K562 (cell line): ENCODE measurements around the gene BTG2. TPM values are rescaled to one million over a fixed set of nuclear protein-coding genes. Genes with fewer than 3 reads are reported as not detected.

Source experiments
- CREBBP ChIP-seq: IDR thresholded peaks from one replicate; pipeline ENCODE4 v1.6.1; 2012; ENCODE audit warnings: low read depth, mild to moderate bottlenecking, control low read depth, inconsistent platforms, low read length
- DACH1 ChIP-seq: fragments of 450-650 bp; IDR thresholded peaks from 2 replicates; pipeline ENCODE4 v1.6.1; 2018; ENCODE audit not compliant: partially characterized antibody
- ESRRB ChIP-seq: fragments of 250-450 bp; sonication (Bioruptor Pico); IDR thresholded peaks from 2 replicates; pipeline ENCODE4 v1.5.0; 2020; ENCODE audit warnings: mild to moderate bottlenecking, moderate library complexity, borderline replicate concordance
- FOXA3 ChIP-seq, 2 experiments: fragments of 450-650 bp in 1 of 2; sonication (generic) in 1 of 2; formaldehyde crosslinking; IDR thresholded peaks in 1 of 2; conservative IDR thresholded peaks in 1 of 2; 2 replicates each; pipeline versions ENCODE4 v1.4.0 to v1.8.0; 2020 to 2022; ENCODE audit warnings: mild to moderate bottlenecking in 2 of 2, missing genetic modification reagents in 1 of 2
- GATAD2B ChIP-seq: fragments of 450-650 bp; IDR thresholded peaks from 2 replicates; pipeline ENCODE4 v1.6.1; 2017; ENCODE audit warnings: mild to moderate bottlenecking, borderline replicate concordance
- PHB2 ChIP-seq: fragments of 450-650 bp; IDR thresholded peaks from 2 replicates; pipeline ENCODE4 v1.6.1; 2017; ENCODE audit warnings: low read depth
- SMAD2 ChIP-seq: fragments of 150-350 bp; IDR thresholded peaks from 2 replicates; pipeline ENCODE4 v1.6.1; 2014; ENCODE audit warnings: low read depth, mild to moderate bottlenecking, low read length
- SMARCA4 ChIP-seq: fragments of 450-650 bp; IDR thresholded peaks from 2 replicates; pipeline ENCODE4 v1.6.1; 2016
- SNIP1 ChIP-seq: fragments of 450-650 bp; IDR thresholded peaks from 2 replicates; pipeline ENCODE4 v1.7.1; 2017; ENCODE audit warnings: low read depth, mild to moderate bottlenecking
- TAF7 ChIP-seq: fragments of 450-650 bp; IDR thresholded peaks from 2 replicates; pipeline ENCODE4 v1.6.1; 2016; ENCODE audit warnings: missing genetic modification characterization, missing compliant biosample characterization
- TCFL5 ChIP-seq: fragments of 250-450 bp; sonication (Bioruptor Pico); conservative IDR thresholded peaks from 2 replicates; pipeline ENCODE4 v1.6.1; 2021; ENCODE audit warnings: mild to moderate bottlenecking, moderate library complexity, matching md5 sums
- THRB ChIP-seq: fragments of 450-650 bp; formaldehyde crosslinking; conservative IDR thresholded peaks from 2 replicates; pipeline ENCODE4 v1.4.0; 2022; ENCODE audit warnings: mild to moderate bottlenecking, missing genetic modification characterization
- ZFX ChIP-seq: sonication (generic); formaldehyde crosslinking; IDR thresholded peaks from 2 replicates; pipeline ENCODE4 v1.8.0; 2022; ENCODE audit warnings: mild to moderate bottlenecking, missing genetic modification reagents, moderate library complexity
- ZNF143 ChIP-seq: sonication (generic); formaldehyde crosslinking; IDR thresholded peaks from 2 replicates; pipeline ENCODE4 v1.9.0; 2022; ENCODE audit warnings: mild to moderate bottlenecking, missing genetic modification reagents
- ZNF263 ChIP-seq: sonication (generic); formaldehyde crosslinking; IDR thresholded peaks from 2 replicates; pipeline ENCODE4 v1.8.0; 2022; ENCODE audit warnings: mild to moderate bottlenecking, missing genetic modification reagents, borderline replicate concordance
- polyA plus RNA-seq, 8 experiments: library from polyadenylated mRNA; depleted of rRNA in 4 of 8; stranded (reverse) in 5 of 8; unstranded in 3 of 8; fragments of >200 nt; fragmentation: Nextera tagmentation in 2 of 8; fragmentation: Illumina TruSeq in 1 of 8; extraction: Ambion mirVana in 2 of 8; extraction: Trizol in 1 of 8; gene quantifications; 2 replicates each; pipeline versions ENCODE4 v1.2.1 to v1.2.3, GENCODE V29; 2011 to 2014; ENCODE audit warnings: inconsistent platforms in 1 of 8, missing spikeins in 1 of 8
- total RNA-seq, 7 experiments: library from RNA; depleted of rRNA in 6 of 7; stranded (reverse); fragments of >200 nt in 6 of 7; fragmentation: Illumina TruSeq in 2 of 7; extraction: Trizol in 2 of 7; gene quantifications; 2 replicates each; pipeline versions ENCODE4 v1.2.1 to v1.2.3, GENCODE V29; 2011 to 2021; ENCODE audit warnings: low replicate concordance in 1 of 7
- TF ChIP-seq, protein P1 (sequence below): fragments of 200-400 bp; formaldehyde crosslinking; IDR thresholded peaks from 2 replicates; pipeline ENCODE4 v1.6.1; 2017; ENCODE audit warnings: mild to moderate bottlenecking, low read depth, low read length, moderate library complexity

BTG2 gene
- total and polyA plus RNA-seq, 9 of the 15 experiments (the other 6 are each of a cell fraction or from before 2014, with no cell fraction given) = 2.3 to 41.9 (median 8.7) TPM

DNA sequence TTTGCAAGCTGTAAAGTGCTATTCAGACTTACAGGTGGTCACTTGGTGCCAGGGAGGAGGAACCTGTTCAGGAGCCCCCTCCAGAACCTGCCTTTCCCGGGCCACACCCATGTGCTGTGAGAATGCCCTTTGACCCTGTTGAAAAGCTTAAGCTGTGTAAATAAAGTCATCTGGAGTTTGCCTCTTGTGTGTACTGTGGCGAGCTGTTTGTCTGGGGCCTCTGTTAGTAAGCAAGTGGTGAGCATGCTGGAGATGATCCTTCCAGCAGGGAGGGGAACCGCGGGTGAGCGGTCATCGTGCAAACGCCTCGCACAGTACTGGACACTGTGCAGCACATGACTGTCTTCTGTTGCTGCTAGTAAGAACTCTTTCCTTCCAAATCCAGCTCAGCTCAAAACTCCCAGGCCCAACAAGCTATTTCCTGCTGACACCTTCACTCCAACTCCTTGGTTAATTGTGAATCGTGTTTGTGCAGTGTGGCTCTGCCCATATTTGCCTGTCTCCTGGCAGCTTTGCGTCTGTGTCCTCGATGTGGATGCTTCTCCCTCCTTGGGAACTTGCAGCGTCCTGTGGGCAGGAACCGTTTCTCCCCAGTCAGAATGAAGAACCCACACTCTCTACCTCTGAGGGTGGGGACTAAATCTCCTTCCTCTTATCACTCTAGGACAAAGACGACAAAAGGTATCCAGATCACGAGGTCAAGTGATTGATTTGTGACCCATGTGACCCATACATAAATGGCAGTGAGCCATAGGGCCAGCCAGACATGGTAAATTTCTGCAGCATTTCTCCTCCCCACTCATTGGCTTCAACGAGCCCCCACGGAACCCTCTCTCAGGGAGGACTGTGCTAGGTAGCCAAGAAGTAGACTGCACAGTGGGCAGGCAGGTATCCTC is 13.9 kb upstream of the BTG2 start (continued):
- TF ChIP-seq TAF7 (no peak), ESRRB (no peak), ZNF263 (CRISPR knock-in tag) (no peak), ZNF143 (no peak), TCFL5 (CRISPR knock-in tag) (no peak), GATAD2B (no peak), THRB (no peak), PHB2 (no peak), SNIP1 (no peak), FOXA3 (CRISPR knock-in tag; conservative IDR thresholded peaks at IDR 0.05 in 1 of 2, IDR thresholded peaks at IDR 0.05 in 1 of 2) (peak; percentile 75 to 97), SMARCA4 (0 out of 2 replicates have a peak, but pooled peaks have one; percentile 18), SMAD2 (no peak), ZFX (CRISPR knock-in tag) (peak; percentile 48; the same call in 1 of the 2 replicates), DACH1 (no peak), CREBBP (no peak)
- TF ChIP-seq, protein P1, sequence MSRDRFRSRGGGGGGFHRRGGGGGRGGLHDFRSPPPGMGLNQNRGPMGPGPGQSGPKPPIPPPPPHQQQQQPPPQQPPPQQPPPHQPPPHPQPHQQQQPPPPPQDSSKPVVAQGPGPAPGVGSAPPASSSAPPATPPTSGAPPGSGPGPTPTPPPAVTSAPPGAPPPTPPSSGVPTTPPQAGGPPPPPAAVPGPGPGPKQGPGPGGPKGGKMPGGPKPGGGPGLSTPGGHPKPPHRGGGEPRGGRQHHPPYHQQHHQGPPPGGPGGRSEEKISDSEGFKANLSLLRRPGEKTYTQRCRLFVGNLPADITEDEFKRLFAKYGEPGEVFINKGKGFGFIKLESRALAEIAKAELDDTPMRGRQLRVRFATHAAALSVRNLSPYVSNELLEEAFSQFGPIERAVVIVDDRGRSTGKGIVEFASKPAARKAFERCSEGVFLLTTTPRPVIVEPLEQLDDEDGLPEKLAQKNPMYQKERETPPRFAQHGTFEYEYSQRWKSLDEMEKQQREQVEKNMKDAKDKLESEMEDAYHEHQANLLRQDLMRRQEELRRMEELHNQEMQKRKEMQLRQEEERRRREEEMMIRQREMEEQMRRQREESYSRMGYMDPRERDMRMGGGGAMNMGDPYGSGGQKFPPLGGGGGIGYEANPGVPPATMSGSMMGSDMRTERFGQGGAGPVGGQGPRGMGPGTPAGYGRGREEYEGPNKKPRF = no peak
